HepG2 (cell line): Measurements from ENCODE around the gene COX5B. TPM values are rescaled to one million over a fixed set of nuclear protein-coding genes. Genes with fewer than 3 reads are reported as not detected.

Source experiments
- AKAP8 ChIP-seq: sonication (generic); formaldehyde crosslinking; IDR thresholded peaks from 2 replicates; pipeline ENCODE4 v1.5.1; 2020; ENCODE audit warnings: mild to moderate bottlenecking, missing genetic modification reagents
- CBX1 ChIP-seq: IDR thresholded peaks from one replicate; pipeline ENCODE4 v1.6.1; 2016; ENCODE audit warnings: antibody characterized with exemption, low read depth
- DMAP1 ChIP-seq: IDR thresholded peaks from 2 replicates; pipeline ENCODE4 v1.6.1; 2016
- GATAD1 ChIP-seq: IDR thresholded peaks from 2 replicates; pipeline ENCODE4 v1.6.1; 2016; ENCODE audit warnings: missing genetic modification reagents, missing compliant biosample characterization
- HES4 ChIP-seq: sonication (generic); formaldehyde crosslinking; IDR thresholded peaks from 2 replicates; pipeline ENCODE4 v1.9.0; 2021; ENCODE audit warnings: mild to moderate bottlenecking, missing genetic modification reagents, borderline replicate concordance
- HNF4G ChIP-seq, 2 experiments: sonication (generic) in 1 of 2; formaldehyde crosslinking in 1 of 2; IDR thresholded peaks; 2 replicates each; pipeline versions ENCODE4 v1.4.0 to v1.6.1; 2011 to 2020; ENCODE audit warnings: borderline replicate concordance in 2 of 2, low read depth in 2 of 2, mild to moderate bottlenecking in 2 of 2, low read length in 1 of 2, missing genetic modification reagents in 1 of 2, moderate library complexity in 1 of 2
- KAT7 ChIP-seq: IDR thresholded peaks from 2 replicates; pipeline ENCODE4 v1.6.1; 2018; ENCODE audit warnings: borderline replicate concordance, missing compliant biosample characterization
- MNT ChIP-seq: fragments of 450-650 bp; IDR thresholded peaks from 2 replicates; pipeline ENCODE4 v1.6.1; 2016
- NR2C2 ChIP-seq: sonication (generic); formaldehyde crosslinking; IDR thresholded peaks from 2 replicates; pipeline ENCODE4 v1.4.0; 2020; ENCODE audit warnings: missing genetic modification reagents, mild to moderate bottlenecking, moderate library complexity, borderline replicate concordance
- PBX2 ChIP-seq: IDR thresholded peaks from 2 replicates; pipeline ENCODE4 v1.6.1; 2016; ENCODE audit warnings: control low read depth
- PHF20 ChIP-seq: sonication (generic); formaldehyde crosslinking; IDR thresholded peaks from 2 replicates; pipeline ENCODE4 v1.5.0; 2020; ENCODE audit warnings: mild to moderate bottlenecking, missing genetic modification reagents
- RBFOX2 ChIP-seq: fragments of 200-400 bp; formaldehyde crosslinking; IDR thresholded peaks from 2 replicates; pipeline ENCODE4 v1.6.1; 2017; ENCODE audit warnings: low read depth, mild to moderate bottlenecking, low read length
- REST ChIP-seq, 2 experiments: IDR thresholded peaks; 2 replicates each; pipeline ENCODE4 v1.6.1; 2011 to 2012; ENCODE audit warnings: low read length in 2 of 2, borderline replicate concordance in 1 of 2, low read depth in 1 of 2, mild to moderate bottlenecking in 1 of 2, moderate library complexity in 1 of 2
- SAFB2 ChIP-seq: sonication (generic); formaldehyde crosslinking; IDR thresholded peaks from 2 replicates; pipeline ENCODE4 v1.5.1; 2020; ENCODE audit warnings: missing genetic modification reagents, low read depth, mild to moderate bottlenecking, borderline replicate concordance
- STAT5B ChIP-seq: sonication (generic); formaldehyde crosslinking; IDR thresholded peaks from 2 replicates; pipeline ENCODE4 v1.4.0; 2020; ENCODE audit warnings: missing genetic modification reagents
- THAP11 ChIP-seq: IDR thresholded peaks from 2 replicates; pipeline ENCODE4 v1.6.1; 2016; ENCODE audit warnings: missing biosample characterization, missing genetic modification reagents
- ZNF275 ChIP-seq: sonication (generic); formaldehyde crosslinking; IDR thresholded peaks from 2 replicates; pipeline ENCODE4 v1.8.0; 2022; ENCODE audit warnings: missing genetic modification reagents, mild to moderate bottlenecking, inconsistent platforms, borderline replicate concordance
- ZNF367 ChIP-seq: sonication (generic); formaldehyde crosslinking; IDR thresholded peaks from 2 replicates; pipeline ENCODE4 v1.4.0; 2020; ENCODE audit warnings: missing genetic modification reagents, borderline replicate concordance
- ZNF572 ChIP-seq: sonication (generic); formaldehyde crosslinking; IDR thresholded peaks from 2 replicates; pipeline ENCODE4 v1.5.1; 2020; ENCODE audit warnings: mild to moderate bottlenecking, missing genetic modification reagents
- ZNF639 ChIP-seq: conservative IDR thresholded peaks from 2 replicates; pipeline ENCODE4 v1.6.1; 2018; ENCODE audit warnings: missing genetic modification reagents
- polyA plus RNA-seq, 8 experiments: library from polyadenylated mRNA; depleted of rRNA in 3 of 8; stranded (reverse) in 7 of 8; unstranded in 1 of 8; fragments of >200 nt; fragmentation: Illumina TruSeq in 4 of 8; extraction: Trizol in 4 of 8; gene quantifications; 2 replicates each; pipeline versions ENCODE4 v1.2.1 to v1.2.3, GENCODE V29; 2011 to 2016; ENCODE audit warnings: low read depth in 4 of 8, missing spikeins in 1 of 8, mixed read lengths in 1 of 8; ENCODE audit not compliant: insufficient read depth in 1 of 8
- total RNA-seq, 5 experiments: library from RNA; depleted of rRNA; stranded (reverse); fragments of >200 nt; fragmentation: Illumina TruSeq; extraction: Trizol; gene quantifications; 2 replicates each; pipeline ENCODE4 v1.2.3, GENCODE V29; 2016; ENCODE audit warnings: low read depth in 1 of 5

Gene COX5B
- total and polyA plus RNA-seq, 2 of the 13 experiments (the other 11 are each of a cell fraction or from before 2014, with no cell fraction given), result 453 to 536 TPM

GRCh38 chr2:97662895-97663625 lies 17.2 kb downstream of the COX5B start (continued):
- TF ChIP-seq PBX2 (CRISPR knock-in tag), result peak; percentile 83
- 0 out of 2 replicates have a peak, but pooled peaks have one; percentile 31 for TF ChIP-seq SAFB2 (CRISPR knock-in tag)
- peak; percentile 12 for TF ChIP-seq CBX1
- TF ChIP-seq ZNF367 (CRISPR knock-in tag), result 0 out of 2 replicates have a peak, but pooled peaks have one; percentile 41
- peak; percentile 70; the same call in 1 of the 2 replicates for TF ChIP-seq ZNF572 (CRISPR knock-in tag)
- no peak for TF ChIP-seq HNF4G (IDR thresholded peaks at IDR 0.05; ENCODE audit: borderline replicate concordance, low read depth, low read length)
- peak; percentile 58; the same call in 1 of the 2 replicates for TF ChIP-seq HNF4G (CRISPR knock-in tag; IDR thresholded peaks at IDR 0.05; ENCODE audit: borderline replicate concordance, low read depth)
- peak; percentile 71; the same call in 1 of the 2 replicates for TF ChIP-seq NR2C2 (CRISPR knock-in tag)
- TF ChIP-seq RBFOX2, result no peak
- TF ChIP-seq PHF20 (CRISPR knock-in tag), result 0 out of 2 replicates have a peak, but pooled peaks have one; percentile 22
- TF ChIP-seq GATAD1, result peak; percentile 67
- TF ChIP-seq ZNF275 (CRISPR knock-in tag), result no peak
- TF ChIP-seq DMAP1 (CRISPR knock-in tag), result peak; percentile 71; the same call in 1 of the 2 replicates
- no peak for TF ChIP-seq KAT7 (CRISPR knock-in tag)
- TF ChIP-seq MNT, result no peak
- TF ChIP-seq AKAP8, result peak; percentile 77; the same call in 1 of the 2 replicates
- TF ChIP-seq THAP11, result peak; percentile 28; the same call in 1 of the 2 replicates
- TF ChIP-seq HES4 (CRISPR knock-in tag), result peak; percentile 43; the same call in 1 of the 2 replicates
- no peak for TF ChIP-seq STAT5B (CRISPR knock-in tag)
- TF ChIP-seq ZNF639 (CRISPR knock-in tag), result peak; percentile 34; the same call in 1 of the 2 replicates
- no peak for TF ChIP-seq REST (IDR thresholded peaks at IDR 0.05; ENCODE audit: borderline replicate concordance in 1 of 2, low read depth in 1 of 2, low read length in 2 of 2)
